K562 (cell line): Measurements from ENCODE around the gene RASGEF1C. TPM values are rescaled to one million over a fixed set of nuclear protein-coding genes. Genes with fewer than 3 reads are reported as not detected.

Source experiments
- ATF1 ChIP-seq, 2 experiments: fragments of 450-650 bp in 1 of 2; IDR thresholded peaks; 2 replicates each; pipeline ENCODE4 v1.6.1; 2016; ENCODE audit warnings: missing compliant biosample characterization in 1 of 2, missing genetic modification characterization in 1 of 2
- ATF7 ChIP-seq: fragments of 450-650 bp; IDR thresholded peaks from 2 replicates; pipeline ENCODE4 v1.7.1; 2014; ENCODE audit warnings: mild to moderate bottlenecking, moderate library complexity
- E2F3 ChIP-seq: fragments of 250-450 bp; sonication (Bioruptor Pico); IDR thresholded peaks from 2 replicates; pipeline ENCODE4 v1.4.0; 2020; ENCODE audit warnings: mild to moderate bottlenecking
- ESRRA ChIP-seq: fragments of 450-650 bp; IDR thresholded peaks from 2 replicates; pipeline ENCODE4 v1.6.1; 2014; ENCODE audit warnings: low read depth, mild to moderate bottlenecking, moderate library complexity, borderline replicate concordance
- FOXK1 ChIP-seq: sonication (generic); formaldehyde crosslinking; IDR thresholded peaks from 2 replicates; pipeline ENCODE4 v1.8.0; 2022; ENCODE audit warnings: missing genetic modification reagents, mild to moderate bottlenecking, borderline replicate concordance
- NRF1 ChIP-seq, 2 experiments: fragments of 450-650 bp; IDR thresholded peaks in 1 of 2; conservative IDR thresholded peaks in 1 of 2; 2 replicates each; pipeline ENCODE4 v1.6.1; 2014; ENCODE audit warnings: mild to moderate bottlenecking in 2 of 2
- ZNF695 ChIP-seq: fragments of 450-650 bp; formaldehyde crosslinking; IDR thresholded peaks from 2 replicates; pipeline ENCODE4 v1.4.0; 2020; ENCODE audit warnings: mild to moderate bottlenecking, moderate library complexity
- polyA plus RNA-seq, 8 experiments: library from polyadenylated mRNA; depleted of rRNA in 4 of 8; stranded (reverse) in 5 of 8; unstranded in 3 of 8; fragments of >200 nt; fragmentation: Nextera tagmentation in 2 of 8; fragmentation: Illumina TruSeq in 1 of 8; extraction: Ambion mirVana in 2 of 8; extraction: Trizol in 1 of 8; gene quantifications; 2 replicates each; pipeline versions ENCODE4 v1.2.1 to v1.2.3, GENCODE V29; 2011 to 2014; ENCODE audit warnings: inconsistent platforms in 1 of 8, missing spikeins in 1 of 8
- total RNA-seq, 7 experiments: library from RNA; depleted of rRNA in 6 of 7; stranded (reverse); fragments of >200 nt in 6 of 7; fragmentation: Illumina TruSeq in 2 of 7; extraction: Trizol in 2 of 7; gene quantifications; 2 replicates each; pipeline versions ENCODE4 v1.2.1 to v1.2.3, GENCODE V29; 2011 to 2021; ENCODE audit warnings: low replicate concordance in 1 of 7
- TF ChIP-seq, protein P1 (sequence below): fragments of 200-600 bp; sonication (generic); IDR thresholded peaks from one replicate; pipeline ENCODE4 v1.6.1; 2012; ENCODE audit warnings: mild to moderate bottlenecking, low read depth, low read length, inconsistent platforms
- TF ChIP-seq, protein P2 (sequence below): fragments of 250-450 bp; sonication (Bioruptor Pico); IDR thresholded peaks from 2 replicates; pipeline ENCODE4 v1.9.0; 2021; ENCODE audit warnings: mild to moderate bottlenecking, inconsistent platforms
- TF ChIP-seq, protein P3 (sequence below): fragments of 250-450 bp; sonication (Bioruptor Pico); IDR thresholded peaks from 2 replicates; pipeline ENCODE4 v1.8.0; 2022; ENCODE audit warnings: moderate library complexity, mild to moderate bottlenecking, inconsistent platforms
- TF ChIP-seq, protein P4 (sequence below): conservative IDR thresholded peaks from 2 replicates; pipeline ENCODE4 v1.6.1; 2011; ENCODE audit warnings: low read depth, mild to moderate bottlenecking, low read length; ENCODE audit not compliant: control insufficient read depth

Gene RASGEF1C
- total and polyA plus RNA-seq, 9 of the 15 experiments (the other 6 are each of a cell fraction or from before 2014, with no cell fraction given), result 0.04 to 1.1 (median 0.21) TPM; not detected in 4

DNA sequence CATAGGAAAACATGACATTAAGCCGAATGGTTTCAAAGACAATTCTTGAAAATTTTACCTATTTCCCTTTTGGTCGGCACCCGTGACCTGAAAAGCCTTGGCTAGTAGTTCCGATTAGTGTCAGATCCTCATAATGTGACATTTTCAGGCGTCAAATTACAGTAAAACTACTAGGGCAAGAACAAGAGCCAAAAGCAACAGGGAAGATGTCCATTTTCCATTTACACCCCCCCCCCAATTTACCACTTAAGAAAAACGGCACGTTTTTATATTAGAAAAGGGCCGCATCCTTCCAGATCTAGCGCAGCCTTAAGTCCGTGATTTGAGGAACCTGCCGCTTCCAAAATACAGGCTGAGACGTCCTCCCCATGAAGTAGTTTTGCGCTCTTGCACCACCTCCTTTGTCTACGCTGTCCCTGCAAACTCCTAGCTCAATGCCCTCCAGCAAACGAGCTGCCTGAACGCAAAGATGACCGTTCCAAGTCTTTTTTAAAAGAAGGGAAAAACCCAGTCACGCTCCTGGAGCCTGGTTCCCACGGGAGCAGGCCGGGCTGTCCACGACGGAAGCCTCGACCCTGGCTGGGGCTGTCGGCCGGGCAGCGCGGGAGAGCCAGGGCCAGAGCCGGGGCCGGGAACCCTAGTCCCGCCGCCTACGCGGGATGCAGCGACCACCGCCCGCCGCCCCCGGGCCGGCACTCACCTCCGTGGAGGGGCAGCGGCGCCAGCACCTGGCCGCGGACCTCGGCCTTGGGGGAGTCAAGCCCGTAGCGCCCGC, 138.1 kb downstream of the RASGEF1C start (continued):
- TF ChIP-seq, protein P1, sequence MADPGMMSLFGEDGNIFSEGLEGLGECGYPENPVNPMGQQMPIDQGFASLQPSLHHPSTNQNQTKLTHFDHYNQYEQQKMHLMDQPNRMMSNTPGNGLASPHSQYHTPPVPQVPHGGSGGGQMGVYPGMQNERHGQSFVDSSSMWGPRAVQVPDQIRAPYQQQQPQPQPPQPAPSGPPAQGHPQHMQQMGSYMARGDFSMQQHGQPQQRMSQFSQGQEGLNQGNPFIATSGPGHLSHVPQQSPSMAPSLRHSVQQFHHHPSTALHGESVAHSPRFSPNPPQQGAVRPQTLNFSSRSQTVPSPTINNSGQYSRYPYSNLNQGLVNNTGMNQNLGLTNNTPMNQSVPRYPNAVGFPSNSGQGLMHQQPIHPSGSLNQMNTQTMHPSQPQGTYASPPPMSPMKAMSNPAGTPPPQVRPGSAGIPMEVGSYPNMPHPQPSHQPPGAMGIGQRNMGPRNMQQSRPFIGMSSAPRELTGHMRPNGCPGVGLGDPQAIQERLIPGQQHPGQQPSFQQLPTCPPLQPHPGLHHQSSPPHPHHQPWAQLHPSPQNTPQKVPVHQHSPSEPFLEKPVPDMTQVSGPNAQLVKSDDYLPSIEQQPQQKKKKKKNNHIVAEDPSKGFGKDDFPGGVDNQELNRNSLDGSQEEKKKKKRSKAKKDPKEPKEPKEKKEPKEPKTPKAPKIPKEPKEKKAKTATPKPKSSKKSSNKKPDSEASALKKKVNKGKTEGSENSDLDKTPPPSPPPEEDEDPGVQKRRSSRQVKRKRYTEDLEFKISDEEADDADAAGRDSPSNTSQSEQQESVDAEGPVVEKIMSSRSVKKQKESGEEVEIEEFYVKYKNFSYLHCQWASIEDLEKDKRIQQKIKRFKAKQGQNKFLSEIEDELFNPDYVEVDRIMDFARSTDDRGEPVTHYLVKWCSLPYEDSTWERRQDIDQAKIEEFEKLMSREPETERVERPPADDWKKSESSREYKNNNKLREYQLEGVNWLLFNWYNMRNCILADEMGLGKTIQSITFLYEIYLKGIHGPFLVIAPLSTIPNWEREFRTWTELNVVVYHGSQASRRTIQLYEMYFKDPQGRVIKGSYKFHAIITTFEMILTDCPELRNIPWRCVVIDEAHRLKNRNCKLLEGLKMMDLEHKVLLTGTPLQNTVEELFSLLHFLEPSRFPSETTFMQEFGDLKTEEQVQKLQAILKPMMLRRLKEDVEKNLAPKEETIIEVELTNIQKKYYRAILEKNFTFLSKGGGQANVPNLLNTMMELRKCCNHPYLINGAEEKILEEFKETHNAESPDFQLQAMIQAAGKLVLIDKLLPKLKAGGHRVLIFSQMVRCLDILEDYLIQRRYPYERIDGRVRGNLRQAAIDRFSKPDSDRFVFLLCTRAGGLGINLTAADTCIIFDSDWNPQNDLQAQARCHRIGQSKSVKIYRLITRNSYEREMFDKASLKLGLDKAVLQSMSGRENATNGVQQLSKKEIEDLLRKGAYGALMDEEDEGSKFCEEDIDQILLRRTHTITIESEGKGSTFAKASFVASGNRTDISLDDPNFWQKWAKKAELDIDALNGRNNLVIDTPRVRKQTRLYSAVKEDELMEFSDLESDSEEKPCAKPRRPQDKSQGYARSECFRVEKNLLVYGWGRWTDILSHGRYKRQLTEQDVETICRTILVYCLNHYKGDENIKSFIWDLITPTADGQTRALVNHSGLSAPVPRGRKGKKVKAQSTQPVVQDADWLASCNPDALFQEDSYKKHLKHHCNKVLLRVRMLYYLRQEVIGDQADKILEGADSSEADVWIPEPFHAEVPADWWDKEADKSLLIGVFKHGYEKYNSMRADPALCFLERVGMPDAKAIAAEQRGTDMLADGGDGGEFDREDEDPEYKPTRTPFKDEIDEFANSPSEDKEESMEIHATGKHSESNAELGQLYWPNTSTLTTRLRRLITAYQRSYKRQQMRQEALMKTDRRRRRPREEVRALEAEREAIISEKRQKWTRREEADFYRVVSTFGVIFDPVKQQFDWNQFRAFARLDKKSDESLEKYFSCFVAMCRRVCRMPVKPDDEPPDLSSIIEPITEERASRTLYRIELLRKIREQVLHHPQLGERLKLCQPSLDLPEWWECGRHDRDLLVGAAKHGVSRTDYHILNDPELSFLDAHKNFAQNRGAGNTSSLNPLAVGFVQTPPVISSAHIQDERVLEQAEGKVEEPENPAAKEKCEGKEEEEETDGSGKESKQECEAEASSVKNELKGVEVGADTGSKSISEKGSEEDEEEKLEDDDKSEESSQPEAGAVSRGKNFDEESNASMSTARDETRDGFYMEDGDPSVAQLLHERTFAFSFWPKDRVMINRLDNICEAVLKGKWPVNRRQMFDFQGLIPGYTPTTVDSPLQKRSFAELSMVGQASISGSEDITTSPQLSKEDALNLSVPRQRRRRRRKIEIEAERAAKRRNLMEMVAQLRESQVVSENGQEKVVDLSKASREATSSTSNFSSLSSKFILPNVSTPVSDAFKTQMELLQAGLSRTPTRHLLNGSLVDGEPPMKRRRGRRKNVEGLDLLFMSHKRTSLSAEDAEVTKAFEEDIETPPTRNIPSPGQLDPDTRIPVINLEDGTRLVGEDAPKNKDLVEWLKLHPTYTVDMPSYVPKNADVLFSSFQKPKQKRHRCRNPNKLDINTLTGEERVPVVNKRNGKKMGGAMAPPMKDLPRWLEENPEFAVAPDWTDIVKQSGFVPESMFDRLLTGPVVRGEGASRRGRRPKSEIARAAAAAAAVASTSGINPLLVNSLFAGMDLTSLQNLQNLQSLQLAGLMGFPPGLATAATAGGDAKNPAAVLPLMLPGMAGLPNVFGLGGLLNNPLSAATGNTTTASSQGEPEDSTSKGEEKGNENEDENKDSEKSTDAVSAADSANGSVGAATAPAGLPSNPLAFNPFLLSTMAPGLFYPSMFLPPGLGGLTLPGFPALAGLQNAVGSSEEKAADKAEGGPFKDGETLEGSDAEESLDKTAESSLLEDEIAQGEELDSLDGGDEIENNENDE, result no peak
- no peak for TF ChIP-seq ZNF695 (CRISPR knock-in tag)
- no peak for TF ChIP-seq NRF1 (conservative IDR thresholded peaks at IDR 0.05 in 1 of 2, IDR thresholded peaks at IDR 0.05 in 1 of 2)
- TF ChIP-seq, protein P2, sequence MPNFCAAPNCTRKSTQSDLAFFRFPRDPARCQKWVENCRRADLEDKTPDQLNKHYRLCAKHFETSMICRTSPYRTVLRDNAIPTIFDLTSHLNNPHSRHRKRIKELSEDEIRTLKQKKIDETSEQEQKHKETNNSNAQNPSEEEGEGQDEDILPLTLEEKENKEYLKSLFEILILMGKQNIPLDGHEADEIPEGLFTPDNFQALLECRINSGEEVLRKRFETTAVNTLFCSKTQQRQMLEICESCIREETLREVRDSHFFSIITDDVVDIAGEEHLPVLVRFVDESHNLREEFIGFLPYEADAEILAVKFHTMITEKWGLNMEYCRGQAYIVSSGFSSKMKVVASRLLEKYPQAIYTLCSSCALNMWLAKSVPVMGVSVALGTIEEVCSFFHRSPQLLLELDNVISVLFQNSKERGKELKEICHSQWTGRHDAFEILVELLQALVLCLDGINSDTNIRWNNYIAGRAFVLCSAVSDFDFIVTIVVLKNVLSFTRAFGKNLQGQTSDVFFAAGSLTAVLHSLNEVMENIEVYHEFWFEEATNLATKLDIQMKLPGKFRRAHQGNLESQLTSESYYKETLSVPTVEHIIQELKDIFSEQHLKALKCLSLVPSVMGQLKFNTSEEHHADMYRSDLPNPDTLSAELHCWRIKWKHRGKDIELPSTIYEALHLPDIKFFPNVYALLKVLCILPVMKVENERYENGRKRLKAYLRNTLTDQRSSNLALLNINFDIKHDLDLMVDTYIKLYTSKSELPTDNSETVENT (CRISPR knock-in tag), result 0 out of 2 replicates have a peak, but pooled peaks have one; percentile 43
- TF ChIP-seq FOXK1 (CRISPR knock-in tag), result no peak
- TF ChIP-seq E2F3 (CRISPR knock-in tag), result peak; percentile 61
- TF ChIP-seq ATF7, result no peak
- TF ChIP-seq, protein P3, sequence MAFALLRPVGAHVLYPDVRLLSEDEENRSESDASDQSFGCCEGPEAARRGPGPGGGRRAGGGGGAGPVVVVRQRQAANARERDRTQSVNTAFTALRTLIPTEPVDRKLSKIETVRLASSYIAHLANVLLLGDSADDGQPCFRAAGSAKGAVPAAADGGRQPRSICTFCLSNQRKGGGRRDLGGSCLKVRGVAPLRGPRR (CRISPR knock-in tag), result no peak
- TF ChIP-seq, protein P4, sequence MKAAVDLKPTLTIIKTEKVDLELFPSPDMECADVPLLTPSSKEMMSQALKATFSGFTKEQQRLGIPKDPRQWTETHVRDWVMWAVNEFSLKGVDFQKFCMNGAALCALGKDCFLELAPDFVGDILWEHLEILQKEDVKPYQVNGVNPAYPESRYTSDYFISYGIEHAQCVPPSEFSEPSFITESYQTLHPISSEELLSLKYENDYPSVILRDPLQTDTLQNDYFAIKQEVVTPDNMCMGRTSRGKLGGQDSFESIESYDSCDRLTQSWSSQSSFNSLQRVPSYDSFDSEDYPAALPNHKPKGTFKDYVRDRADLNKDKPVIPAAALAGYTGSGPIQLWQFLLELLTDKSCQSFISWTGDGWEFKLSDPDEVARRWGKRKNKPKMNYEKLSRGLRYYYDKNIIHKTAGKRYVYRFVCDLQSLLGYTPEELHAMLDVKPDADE, result no peak
- TF ChIP-seq ATF1 (CRISPR knock-in tag; IDR thresholded peaks at IDR 0.05), result no peak
- peak; percentile 25 for TF ChIP-seq ATF1 (tag; IDR thresholded peaks at IDR 0.05)
- no peak for TF ChIP-seq ESRRA
